HCT116 (cell line): Measurements from ENCODE around the gene PGBD4.

Experiments
- ATF3 ChIP-seq: IDR thresholded peaks from 2 replicates; pipeline ENCODE4 v1.6.1; 2012
- CEBPB ChIP-seq: IDR thresholded peaks from 2 replicates; pipeline ENCODE4 v1.6.1; 2012; ENCODE audit warnings: low read depth
- EGR1 ChIP-seq: IDR thresholded peaks from 2 replicates; pipeline ENCODE4 v1.6.1; 2012; ENCODE audit warnings: low read depth
- EZH2 ChIP-seq: fragments of 200-600 bp; sonication (generic); IDR thresholded peaks from 2 replicates; pipeline ENCODE4 v1.6.1; 2017; ENCODE audit warnings: antibody characterized with exemption, mixed run types
- EZH2phosphoT487 ChIP-seq: fragments of 200-600 bp; IDR thresholded peaks from 2 replicates; pipeline ENCODE4 v1.6.1; 2018; ENCODE audit warnings: antibody characterized with exemption, borderline replicate concordance
- FOSL1 ChIP-seq: IDR thresholded peaks from 2 replicates; pipeline ENCODE4 v1.6.1; 2012; ENCODE audit warnings: low read depth
- JUND ChIP-seq: IDR thresholded peaks from 2 replicates; pipeline ENCODE4 v1.6.1; 2012
- POLR2A ChIP-seq: IDR thresholded peaks from 2 replicates; pipeline ENCODE4 v1.7.0; 2011; ENCODE audit warnings: borderline replicate concordance; ENCODE audit not compliant: insufficient read depth, insufficient read length; ENCODE audit errors: extremely low read depth
- REST ChIP-seq: IDR thresholded peaks from 2 replicates; pipeline ENCODE4 v1.6.1; 2012; ENCODE audit warnings: low read depth
- SP1 ChIP-seq: IDR thresholded peaks from 2 replicates; pipeline ENCODE4 v1.6.1; 2012; ENCODE audit warnings: low read depth
- YY1 ChIP-seq: IDR thresholded peaks from 2 replicates; pipeline ENCODE4 v1.6.1; 2011; ENCODE audit warnings: low read length, low read depth, moderate library complexity, mild to moderate bottlenecking; ENCODE audit not compliant: insufficient replicate concordance; ENCODE audit errors: extremely low read depth
- ZNF274 ChIP-seq: fragments of 200-500 bp; sonication (Bioruptor generic); IDR thresholded peaks from 2 replicates; pipeline ENCODE4 v1.6.1; 2014; ENCODE audit warnings: mild to moderate bottlenecking, low read depth, low read length, inconsistent platforms
- TF ChIP-seq, protein P1 (sequence below), 3 experiments: fragments of 200-600 bp in 1 of 3; sonication (generic) in 1 of 3; IDR thresholded peaks in 2 of 3; conservative IDR thresholded peaks in 1 of 3; 2 replicates each; pipeline ENCODE4 v1.5.1; 2012 to 2017; ENCODE audit warnings: low read depth in 2 of 3, low read length in 2 of 3, antibody characterized with exemption in 1 of 3, borderline replicate concordance in 1 of 3, control low read depth in 1 of 3, mild to moderate bottlenecking in 1 of 3, mixed read lengths in 1 of 3, mixed run types in 1 of 3, moderate library complexity in 1 of 3; ENCODE audit not compliant: insufficient read depth in 1 of 3
- TF ChIP-seq, protein P2 (sequence below): IDR thresholded peaks from 2 replicates; pipeline ENCODE4 v1.6.1; 2012

DNA sequence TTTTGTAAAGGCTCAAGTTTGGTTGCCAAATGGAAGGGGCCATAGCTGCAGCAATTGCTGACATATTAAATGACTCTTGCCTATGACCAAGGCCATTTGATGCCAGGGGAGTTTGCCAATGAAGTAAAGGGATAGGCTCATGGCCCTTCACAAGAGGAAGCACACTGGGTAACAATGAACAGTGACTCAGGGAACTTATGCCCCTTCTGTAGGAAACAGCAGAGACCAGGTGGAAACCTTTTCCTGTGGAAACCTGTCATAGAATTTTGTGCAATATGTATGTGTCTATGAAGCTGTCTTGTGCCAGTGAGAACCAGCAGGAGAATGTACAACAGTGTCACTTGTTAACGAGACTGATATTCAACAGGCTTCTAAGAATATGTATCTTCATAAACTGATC, 37.4 kb upstream of the PGBD4 start:
- TF ChIP-seq, protein P1, sequence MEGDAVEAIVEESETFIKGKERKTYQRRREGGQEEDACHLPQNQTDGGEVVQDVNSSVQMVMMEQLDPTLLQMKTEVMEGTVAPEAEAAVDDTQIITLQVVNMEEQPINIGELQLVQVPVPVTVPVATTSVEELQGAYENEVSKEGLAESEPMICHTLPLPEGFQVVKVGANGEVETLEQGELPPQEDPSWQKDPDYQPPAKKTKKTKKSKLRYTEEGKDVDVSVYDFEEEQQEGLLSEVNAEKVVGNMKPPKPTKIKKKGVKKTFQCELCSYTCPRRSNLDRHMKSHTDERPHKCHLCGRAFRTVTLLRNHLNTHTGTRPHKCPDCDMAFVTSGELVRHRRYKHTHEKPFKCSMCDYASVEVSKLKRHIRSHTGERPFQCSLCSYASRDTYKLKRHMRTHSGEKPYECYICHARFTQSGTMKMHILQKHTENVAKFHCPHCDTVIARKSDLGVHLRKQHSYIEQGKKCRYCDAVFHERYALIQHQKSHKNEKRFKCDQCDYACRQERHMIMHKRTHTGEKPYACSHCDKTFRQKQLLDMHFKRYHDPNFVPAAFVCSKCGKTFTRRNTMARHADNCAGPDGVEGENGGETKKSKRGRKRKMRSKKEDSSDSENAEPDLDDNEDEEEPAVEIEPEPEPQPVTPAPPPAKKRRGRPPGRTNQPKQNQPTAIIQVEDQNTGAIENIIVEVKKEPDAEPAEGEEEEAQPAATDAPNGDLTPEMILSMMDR (IDR thresholded peaks at IDR 0.05 in 2 of 3, conservative IDR thresholded peaks at IDR 0.05 in 1 of 3; ENCODE audit: borderline replicate concordance in 1 of 3, insufficient read depth in 1 of 3, low read depth in 2 of 3, low read length in 2 of 3), result no peak
- TF ChIP-seq SP1 (no peak), ATF3 (no peak), POLR2A (no peak), ZNF274 (no peak), YY1 (no peak), EZH2 (no peak), FOSL1 (no peak), JUND (no peak), EZH2phosphoT487 (no peak), REST (no peak), EGR1 (no peak), CEBPB (no peak)
- TF ChIP-seq, protein P2, sequence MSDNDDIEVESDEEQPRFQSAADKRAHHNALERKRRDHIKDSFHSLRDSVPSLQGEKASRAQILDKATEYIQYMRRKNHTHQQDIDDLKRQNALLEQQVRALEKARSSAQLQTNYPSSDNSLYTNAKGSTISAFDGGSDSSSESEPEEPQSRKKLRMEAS, result no peak
